ENCODE results near the gene FREM1. TPM values are rescaled to one million over a fixed set of nuclear protein-coding genes. Genes with fewer than 3 reads are reported as not detected.

Gene FREM1
- polyA plus RNA-seq, 1 of the 3 experiments (the other 2 are of a cell fraction): 0.26 TPM

DNA sequence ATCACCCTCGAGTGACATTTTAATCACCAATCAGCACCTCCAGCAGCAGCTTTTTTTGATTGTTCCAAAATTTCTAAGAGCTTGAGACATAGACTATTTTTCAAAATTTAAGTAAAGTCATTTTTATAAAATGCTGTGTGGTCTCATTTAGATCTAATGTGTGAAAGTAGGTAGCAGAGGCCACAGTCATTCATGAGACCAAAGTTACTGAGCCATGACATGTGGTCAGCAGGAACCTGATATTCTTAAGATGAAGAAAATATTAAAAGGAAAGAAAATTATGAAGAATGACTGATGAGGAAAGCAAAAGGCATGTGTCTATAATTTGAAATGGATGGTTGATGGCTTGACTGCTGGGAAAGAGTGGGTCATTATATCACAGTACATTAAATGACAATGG lies 7.2 kb downstream of the FREM1 start (continued):
- TF ChIP-seq, protein P1, sequence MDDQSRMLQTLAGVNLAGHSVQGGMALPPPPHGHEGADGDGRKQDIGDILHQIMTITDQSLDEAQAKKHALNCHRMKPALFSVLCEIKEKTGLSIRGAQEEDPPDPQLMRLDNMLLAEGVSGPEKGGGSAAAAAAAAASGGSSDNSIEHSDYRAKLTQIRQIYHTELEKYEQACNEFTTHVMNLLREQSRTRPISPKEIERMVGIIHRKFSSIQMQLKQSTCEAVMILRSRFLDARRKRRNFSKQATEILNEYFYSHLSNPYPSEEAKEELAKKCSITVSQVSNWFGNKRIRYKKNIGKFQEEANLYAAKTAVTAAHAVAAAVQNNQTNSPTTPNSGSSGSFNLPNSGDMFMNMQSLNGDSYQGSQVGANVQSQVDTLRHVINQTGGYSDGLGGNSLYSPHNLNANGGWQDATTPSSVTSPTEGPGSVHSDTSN (IDR thresholded peaks at IDR 0.05): no peak
- TF ChIP-seq FOSL2 (IDR thresholded peaks at IDR 0.05; ENCODE audit: borderline replicate concordance, low read depth): no peak
- TF ChIP-seq, protein P2, sequence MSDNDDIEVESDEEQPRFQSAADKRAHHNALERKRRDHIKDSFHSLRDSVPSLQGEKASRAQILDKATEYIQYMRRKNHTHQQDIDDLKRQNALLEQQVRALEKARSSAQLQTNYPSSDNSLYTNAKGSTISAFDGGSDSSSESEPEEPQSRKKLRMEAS (IDR thresholded peaks at IDR 0.05; ENCODE audit: low read depth): no peak

DNA sequence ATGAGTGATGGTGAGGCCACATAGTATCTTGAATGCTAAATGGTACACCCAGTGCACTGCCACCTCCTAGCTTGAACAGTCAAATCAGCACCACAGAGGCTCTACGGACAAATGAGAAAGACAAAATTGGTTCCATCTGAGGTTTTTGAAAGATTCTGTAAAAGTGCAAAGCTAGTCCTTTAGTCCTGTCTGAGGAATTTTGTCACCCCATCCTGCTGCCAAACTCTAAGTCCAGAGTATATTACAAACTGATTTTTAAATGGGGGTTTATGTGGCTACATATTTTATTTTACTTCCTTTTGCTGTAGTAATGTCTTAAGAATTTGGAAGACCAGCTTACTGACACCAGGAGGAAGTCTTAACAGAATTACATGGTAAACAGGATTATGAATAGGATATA lies 7.7 kb downstream of the FREM1 start:
- Histone ChIP-seq H4K20me1 (ENCODE audit: insufficient read depth) (no peaks in the 10 kb centered on the region), H3F3A (replicated peaks; ENCODE audit: insufficient read depth) (no peaks in the 10 kb centered on the region), H3K79me2 (ENCODE audit: insufficient read depth) (no peaks in the 10 kb centered on the region), H3K4me1 (ENCODE audit: control insufficient read depth in 1 of 2, insufficient read depth in 2 of 2, low read depth in 1 of 2, low read length in 1 of 2) (peaks cover 0 to 16% of the 10 kb centered on the region in 2 experiments; a peak in 2 of 4 replicates), H3K9ac (no peak overlapping the region), H3K27ac (ENCODE audit: low read depth in 2 of 2, low read length in 1 of 2) (no peak overlapping the region), H2AFZ (ENCODE audit: low read depth) (no peak overlapping the region), H3K27me3 (ENCODE audit: insufficient read depth) (no peaks in the 10 kb centered on the region), H3K4me2 (no peak overlapping the region), H3K4me3 (ENCODE audit: low read depth in 2 of 2, low read length in 1 of 2) (no peak overlapping the region), H3K9me2 (no peaks in the 10 kb centered on the region), H3K9me3 (no peaks in the 10 kb centered on the region), H3K36me3 (replicated peaks in 1 of 2; ENCODE audit: control insufficient read depth in 1 of 2, insufficient read depth in 2 of 2, low read length in 1 of 2) (no peaks in the 10 kb centered on the region)
- TF ChIP-seq RFX5 (IDR thresholded peaks at IDR 0.05; ENCODE audit: low read length) (no peak), GABPA (IDR thresholded peaks at IDR 0.05; ENCODE audit: low read depth) (no peak), TCF12 (IDR thresholded peaks at IDR 0.05) (no peak), RXRA (IDR thresholded peaks at IDR 0.05; ENCODE audit: borderline replicate concordance, low read depth) (no peak), FOSL2 (IDR thresholded peaks at IDR 0.05; ENCODE audit: borderline replicate concordance, low read depth) (no peak)
- TF ChIP-seq, protein P3, sequence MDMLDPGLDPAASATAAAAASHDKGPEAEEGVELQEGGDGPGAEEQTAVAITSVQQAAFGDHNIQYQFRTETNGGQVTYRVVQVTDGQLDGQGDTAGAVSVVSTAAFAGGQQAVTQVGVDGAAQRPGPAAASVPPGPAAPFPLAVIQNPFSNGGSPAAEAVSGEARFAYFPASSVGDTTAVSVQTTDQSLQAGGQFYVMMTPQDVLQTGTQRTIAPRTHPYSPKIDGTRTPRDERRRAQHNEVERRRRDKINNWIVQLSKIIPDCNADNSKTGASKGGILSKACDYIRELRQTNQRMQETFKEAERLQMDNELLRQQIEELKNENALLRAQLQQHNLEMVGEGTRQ (IDR thresholded peaks at IDR 0.05; ENCODE audit: borderline replicate concordance, low read depth, low read length): no peak
- TF ChIP-seq, protein P4, sequence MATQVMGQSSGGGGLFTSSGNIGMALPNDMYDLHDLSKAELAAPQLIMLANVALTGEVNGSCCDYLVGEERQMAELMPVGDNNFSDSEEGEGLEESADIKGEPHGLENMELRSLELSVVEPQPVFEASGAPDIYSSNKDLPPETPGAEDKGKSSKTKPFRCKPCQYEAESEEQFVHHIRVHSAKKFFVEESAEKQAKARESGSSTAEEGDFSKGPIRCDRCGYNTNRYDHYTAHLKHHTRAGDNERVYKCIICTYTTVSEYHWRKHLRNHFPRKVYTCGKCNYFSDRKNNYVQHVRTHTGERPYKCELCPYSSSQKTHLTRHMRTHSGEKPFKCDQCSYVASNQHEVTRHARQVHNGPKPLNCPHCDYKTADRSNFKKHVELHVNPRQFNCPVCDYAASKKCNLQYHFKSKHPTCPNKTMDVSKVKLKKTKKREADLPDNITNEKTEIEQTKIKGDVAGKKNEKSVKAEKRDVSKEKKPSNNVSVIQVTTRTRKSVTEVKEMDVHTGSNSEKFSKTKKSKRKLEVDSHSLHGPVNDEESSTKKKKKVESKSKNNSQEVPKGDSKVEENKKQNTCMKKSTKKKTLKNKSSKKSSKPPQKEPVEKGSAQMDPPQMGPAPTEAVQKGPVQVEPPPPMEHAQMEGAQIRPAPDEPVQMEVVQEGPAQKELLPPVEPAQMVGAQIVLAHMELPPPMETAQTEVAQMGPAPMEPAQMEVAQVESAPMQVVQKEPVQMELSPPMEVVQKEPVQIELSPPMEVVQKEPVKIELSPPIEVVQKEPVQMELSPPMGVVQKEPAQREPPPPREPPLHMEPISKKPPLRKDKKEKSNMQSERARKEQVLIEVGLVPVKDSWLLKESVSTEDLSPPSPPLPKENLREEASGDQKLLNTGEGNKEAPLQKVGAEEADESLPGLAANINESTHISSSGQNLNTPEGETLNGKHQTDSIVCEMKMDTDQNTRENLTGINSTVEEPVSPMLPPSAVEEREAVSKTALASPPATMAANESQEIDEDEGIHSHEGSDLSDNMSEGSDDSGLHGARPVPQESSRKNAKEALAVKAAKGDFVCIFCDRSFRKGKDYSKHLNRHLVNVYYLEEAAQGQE (IDR thresholded peaks at IDR 0.05; ENCODE audit: low read depth, low read length): no peak
- TF ChIP-seq, protein P2 (IDR thresholded peaks at IDR 0.05; ENCODE audit: low read depth): no peak
- TF ChIP-seq, protein P1 (IDR thresholded peaks at IDR 0.05): no peak
- TF ChIP-seq, protein P5, sequence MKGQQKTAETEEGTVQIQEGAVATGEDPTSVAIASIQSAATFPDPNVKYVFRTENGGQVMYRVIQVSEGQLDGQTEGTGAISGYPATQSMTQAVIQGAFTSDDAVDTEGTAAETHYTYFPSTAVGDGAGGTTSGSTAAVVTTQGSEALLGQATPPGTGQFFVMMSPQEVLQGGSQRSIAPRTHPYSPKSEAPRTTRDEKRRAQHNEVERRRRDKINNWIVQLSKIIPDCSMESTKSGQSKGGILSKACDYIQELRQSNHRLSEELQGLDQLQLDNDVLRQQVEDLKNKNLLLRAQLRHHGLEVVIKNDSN (IDR thresholded peaks at IDR 0.05; ENCODE audit: borderline replicate concordance, low read depth): no peak
- WGBS (ENCODE audit: low lambda C conversion rate): 89% methylated on average over 1 of the region's 1 CpG
- no peak for DNase-seq
- POLR2A ChIA-PET: no interaction called here
- CTCF ChIA-PET: interaction anchor here (1.1 to 1.2 kb wide), 2 partner anchors 21 to 201 kb away, joined by 3 read pairs; no protein-coding TSS in a partner anchor
